Measurements from ENCODE around the gene CHPT1.

Gene CHPT1

GRCh38 chr12:101686176-101686575 is 11.3 kb upstream of the CHPT1 start:
- DNase-seq: no peak
- H3K4me1 Mint-ChIP-seq: no peaks in the 10 kb centered on the region
- no peak for TF ChIP-seq CTCF (IDR thresholded peaks at IDR 0.05)

GRCh38 chr12:101690544-101691098 is 6.8 kb upstream of the CHPT1 start:
- Mint-ChIP-seq H3K27ac (no peak overlapping the region), H3K9me3 (peaks cover 4% of the 10 kb centered on the region), H3K27me3 (ENCODE audit: low read depth, poor library complexity) (peaks cover 26% of the 10 kb centered on the region), H3K4me3 (no peak overlapping the region), H3K4me1 (no peaks in the 10 kb centered on the region), H3K36me3 (ENCODE audit: low read depth) (no peaks in the 10 kb centered on the region)
- TF ChIP-seq CTCF (IDR thresholded peaks at IDR 0.05): no peak
- no peak for DNase-seq

More at GRCh38 chr12:101686176-101686575, 11.3 kb upstream of the CHPT1 start:
- H3K27me3 Mint-ChIP-seq (ENCODE audit: low read depth, poor library complexity): peaks cover 13% of the 10 kb centered on the region
- H3K27ac Mint-ChIP-seq: no peak overlapping the region
- H3K9me3 Mint-ChIP-seq: no peaks in the 10 kb centered on the region
- H3K36me3 Mint-ChIP-seq (ENCODE audit: low read depth): no peaks in the 10 kb centered on the region
- no peak overlapping the region for H3K4me3 Mint-ChIP-seq

- Mint-ChIP-seq H3K36me3 (ENCODE audit: low read depth) (no peaks in the 10 kb centered on the region), H3K4me1 (peaks cover 4% of the 10 kb centered on the region), H3K4me3 (no peak overlapping the region), H3K9me3 (peaks cover 4% of the 10 kb centered on the region), H3K27me3 (ENCODE audit: low read depth, poor library complexity) (peaks cover 26% of the 10 kb centered on the region), H3K27ac (no peak overlapping the region)
- no peak for TF ChIP-seq CTCF (IDR thresholded peaks at IDR 0.05)
- DNase-seq: no peak
These were observed 5.8 kb upstream of the CHPT1 start for GRCh38 chr12:101691503-101692096.

GRCh38 chr12:101694297-101694848 is 3.1 kb upstream of the CHPT1 start:
- peaks cover 4% of the 10 kb centered on the region for H3K9me3 Mint-ChIP-seq
- no peak overlapping the region for H3K27ac Mint-ChIP-seq
- TF ChIP-seq CTCF (IDR thresholded peaks at IDR 0.05): no peak
- no peak overlapping the region for H3K4me3 Mint-ChIP-seq
- H3K4me1 Mint-ChIP-seq: peaks cover 19% of the 10 kb centered on the region
- no peak for DNase-seq
- peaks cover 28% of the 10 kb centered on the region for H3K27me3 Mint-ChIP-seq (ENCODE audit: low read depth, poor library complexity)
- H3K36me3 Mint-ChIP-seq (ENCODE audit: low read depth): no peaks in the 10 kb centered on the region

GRCh38 chr12:101694986-101695385 is 2.5 kb upstream of the CHPT1 start:
- no peak for TF ChIP-seq CTCF (IDR thresholded peaks at IDR 0.05)

GRCh38 chr12:101695706-101696105 is 1.7 kb upstream of the CHPT1 start:
- peaks cover 26% of the 10 kb centered on the region for H3K27me3 Mint-ChIP-seq (ENCODE audit: low read depth, poor library complexity)
- H3K27ac Mint-ChIP-seq: no peak overlapping the region
- peaks cover 4% of the 10 kb centered on the region for H3K9me3 Mint-ChIP-seq
- H3K36me3 Mint-ChIP-seq (ENCODE audit: low read depth): no peaks in the 10 kb centered on the region
- no peak overlapping the region for H3K4me3 Mint-ChIP-seq
- peaks cover 32% of the 10 kb centered on the region for H3K4me1 Mint-ChIP-seq
- TF ChIP-seq CTCF (IDR thresholded peaks at IDR 0.05): no peak
- no peak for DNase-seq

More at GRCh38 chr12:101694986-101695385, 2.5 kb upstream of the CHPT1 start:
- no peak for DNase-seq
- Mint-ChIP-seq H3K27me3 (ENCODE audit: low read depth, poor library complexity) (peaks cover 26% of the 10 kb centered on the region), H3K4me1 (peaks cover 26% of the 10 kb centered on the region), H3K4me3 (no peak overlapping the region), H3K27ac (no peak overlapping the region), H3K9me3 (peaks cover 4% of the 10 kb centered on the region), H3K36me3 (ENCODE audit: low read depth) (no peaks in the 10 kb centered on the region)
